Kasumi-1 (cell line): ENCODE results near the gene RNASE1.
A peak's percentile ranks its signal among the peaks of the same experiment; 100 is the strongest.
"Not testable (repeated sequence)": the region's sequence is repeated elsewhere in the genome, so short reads cannot be mapped to it uniquely, and the experiment has no call there.

Experiments
- DNase-seq, 2 experiments: peaks; one replicate each; lab custom pipeline; 2025; lab: John Stamatoyannopoulos, UW

Gene RNASE1

DNA sequence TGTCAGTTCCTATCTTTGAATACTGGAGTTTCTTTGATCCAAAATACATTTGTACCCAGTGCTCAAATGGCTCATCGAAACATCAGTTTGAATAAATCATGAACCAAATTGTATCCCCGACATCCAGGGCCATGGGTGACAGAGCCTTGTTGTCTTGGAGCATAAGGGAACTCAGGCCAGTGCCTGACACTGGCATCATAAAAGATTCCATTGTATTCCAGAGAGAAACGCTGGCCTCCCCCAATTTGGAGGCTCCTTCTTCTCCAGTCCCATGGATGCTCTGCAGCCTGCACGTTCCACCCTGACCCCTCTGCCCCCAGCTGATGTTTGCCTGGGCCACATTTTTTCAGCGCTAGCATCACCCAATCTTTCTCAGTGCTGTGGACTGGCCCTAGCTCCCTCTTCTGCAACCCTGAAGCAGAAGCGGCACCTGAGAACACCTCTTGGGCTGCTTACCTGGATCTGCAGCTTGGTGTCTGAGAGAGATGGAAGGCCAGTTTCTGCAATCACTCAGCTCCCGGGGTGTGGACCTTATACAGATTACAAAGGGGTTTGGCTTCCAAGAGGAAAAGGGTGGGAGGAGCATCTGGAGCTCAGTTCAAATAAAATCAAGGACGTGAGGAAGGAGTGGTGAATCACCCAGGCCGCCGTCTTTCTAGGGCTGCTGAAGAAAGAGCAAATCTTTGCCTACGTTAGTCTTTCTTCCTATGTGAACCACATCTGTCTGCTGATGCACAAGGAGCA, at the start of gene RNASE1:
RNASE1 (minus strand) TSS at position 504 of the 744 bp plus-strand sequence. CDS start 776 bp downstream, outside the sequence.
- DNase-seq = no peak

DNA sequence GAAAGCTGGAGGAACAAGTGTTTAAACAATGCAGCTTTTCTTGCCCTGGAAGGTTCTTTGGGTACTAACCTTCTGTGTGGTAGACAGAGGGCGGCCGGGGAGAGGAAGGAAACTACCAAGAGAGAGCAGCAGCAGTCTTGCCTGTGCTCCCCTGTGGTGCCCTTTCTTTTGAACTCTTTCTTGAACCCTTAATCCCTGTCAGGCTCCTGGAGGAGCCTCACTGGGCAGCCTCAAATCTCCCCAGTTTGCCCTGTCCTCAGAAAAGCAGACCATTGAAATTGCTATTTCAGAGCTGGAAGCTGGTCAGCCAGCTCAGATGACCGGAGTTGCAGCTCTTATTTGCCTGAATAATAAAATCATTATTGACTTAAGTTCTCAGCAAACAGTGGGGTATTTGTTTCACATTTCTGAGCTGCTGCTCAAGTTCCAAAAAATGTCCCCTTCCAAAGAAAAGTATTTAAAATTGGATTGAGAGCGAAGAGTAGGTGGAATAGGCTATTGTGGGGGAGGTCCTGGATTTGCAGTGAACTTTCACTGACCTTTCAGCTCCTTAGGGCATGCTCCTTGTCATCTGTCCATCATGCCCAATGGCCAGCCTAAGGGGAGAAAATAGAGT, 46.4 kb upstream of the RNASE1 start:
- no peak for DNase-seq

GRCh38 chr14:20848316-20848954, 45.8 kb upstream of the RNASE1 start:
- DNase-seq = no peak

GRCh38 chr14:20846560-20846959, 43.9 kb upstream of the RNASE1 start:
- DNase-seq = no peak

GRCh38 chr14:20841096-20841495, 38.5 kb upstream of the RNASE1 start:
- DNase-seq = no peak

- DNase-seq = no peak
Observed at GRCh38 chr14:20837831-20838230, 35.2 kb upstream of the RNASE1 start.

DNA sequence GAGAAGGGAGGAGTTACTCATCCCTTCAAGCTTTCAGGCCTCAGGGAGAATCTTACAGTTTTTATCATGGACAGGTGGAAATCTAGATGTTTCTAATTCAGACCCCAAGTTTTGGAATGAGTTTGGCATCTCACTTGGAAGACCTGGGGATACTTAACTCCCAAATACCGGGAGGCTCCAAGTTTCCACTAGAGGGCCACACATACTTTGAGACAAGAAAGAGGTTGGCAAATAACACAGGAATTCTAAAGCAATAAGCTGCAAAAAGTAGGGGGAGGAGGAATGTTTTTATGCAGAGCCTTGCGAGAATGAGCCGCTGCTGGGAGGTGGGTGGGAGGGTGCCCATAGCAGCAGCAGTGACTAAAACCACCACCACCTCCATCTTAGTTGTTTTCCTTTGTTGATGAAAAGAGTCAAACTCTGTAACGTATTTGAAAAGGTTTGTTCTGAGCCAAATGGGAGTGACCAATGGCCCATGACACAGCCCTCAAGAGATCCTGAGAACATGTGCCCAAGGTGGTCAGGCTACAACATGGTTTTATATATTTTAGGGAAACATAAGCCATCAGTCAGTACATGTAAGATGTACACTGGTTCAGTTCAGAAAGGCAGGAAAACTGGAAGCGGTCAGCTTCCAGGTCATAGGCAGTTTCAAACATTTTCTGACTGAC, 34.2 kb upstream of the RNASE1 start:
- DNase-seq = peak; percentile 45 to 53

GRCh38 chr14:20834899-20835298, 32.3 kb upstream of the RNASE1 start:
- no peak for DNase-seq

DNA sequence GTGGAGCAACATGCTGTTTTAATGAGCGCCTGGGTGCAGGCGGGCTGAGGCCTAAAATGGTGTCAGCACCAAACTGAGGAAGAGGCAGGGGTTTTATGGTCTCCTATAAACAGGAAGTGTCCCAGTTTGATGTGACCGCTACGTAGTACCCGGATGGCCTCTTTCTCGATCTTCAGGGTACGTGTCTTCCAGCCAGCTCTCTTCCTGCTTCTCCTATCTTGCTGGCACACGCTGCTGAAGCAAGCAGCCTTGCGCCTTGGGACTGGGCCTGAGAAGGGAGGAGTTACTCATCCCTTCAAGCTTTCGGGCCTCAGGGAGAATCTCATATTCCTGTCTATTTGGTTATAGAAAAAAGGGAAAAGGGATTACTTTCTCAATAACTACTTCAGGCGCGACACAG, 28.2 kb upstream of the RNASE1 start:
- DNase-seq = no peak

GRCh38 chr14:20828024-20828694, 25.5 kb upstream of the RNASE1 start:
- not testable (repeated sequence) for DNase-seq

- no peak for DNase-seq
Observed at GRCh38 chr14:20827326-20827725, 24.7 kb upstream of the RNASE1 start.

DNA sequence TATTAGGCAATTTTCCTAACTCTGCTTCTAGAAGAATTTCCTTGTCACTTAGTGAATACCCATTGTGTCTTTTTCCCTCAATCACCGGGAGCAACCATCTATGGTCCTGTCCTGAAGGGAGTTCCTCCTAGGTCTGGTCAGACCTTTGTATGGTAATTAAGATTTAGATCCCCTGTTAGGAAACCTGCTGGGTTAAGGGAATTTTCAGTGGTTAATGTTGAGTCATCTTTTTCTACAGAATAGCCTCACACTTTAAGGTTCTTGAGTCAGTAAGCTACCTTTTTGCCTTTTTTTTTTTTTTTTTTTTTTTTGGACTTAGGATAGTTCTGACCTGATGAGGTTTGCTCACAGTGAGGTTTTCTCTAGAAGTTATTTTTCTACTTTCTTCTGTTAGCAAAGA, 24.0 kb upstream of the RNASE1 start:
- DNase-seq = not testable (repeated sequence)

DNA sequence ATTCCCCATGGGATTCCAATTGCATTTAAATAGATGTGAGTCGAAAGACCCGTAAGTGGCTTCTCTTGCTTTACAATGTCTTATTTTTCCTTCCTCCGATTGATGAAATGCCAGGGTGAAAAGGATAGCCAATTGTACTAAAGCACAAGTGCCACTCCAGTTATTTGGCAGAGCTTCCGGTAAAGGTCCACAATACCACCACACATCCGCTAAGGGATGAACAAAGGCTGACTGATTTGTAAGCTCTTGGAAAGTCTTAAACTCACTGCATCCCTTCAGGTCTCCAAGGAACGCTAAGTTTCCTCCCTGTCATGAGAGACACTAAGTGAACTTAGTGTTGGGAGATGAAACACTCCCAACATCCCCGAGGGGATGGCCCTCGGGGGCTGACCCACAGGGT, 21.2 kb upstream of the RNASE1 start:
- DNase-seq = no peak

- not testable (repeated sequence) for DNase-seq
Observed at GRCh38 chr14:20821521-20822108, 19.0 kb upstream of the RNASE1 start.

- DNase-seq = no peak
Observed at GRCh38 chr14:20820063-20820904, 17.6 kb upstream of the RNASE1 start.

GRCh38 chr14:20818861-20819260, 16.2 kb upstream of the RNASE1 start:
- no peak for DNase-seq

GRCh38 chr14:20815946-20816345, 13.3 kb upstream of the RNASE1 start:
- DNase-seq = not testable (repeated sequence)

DNA sequence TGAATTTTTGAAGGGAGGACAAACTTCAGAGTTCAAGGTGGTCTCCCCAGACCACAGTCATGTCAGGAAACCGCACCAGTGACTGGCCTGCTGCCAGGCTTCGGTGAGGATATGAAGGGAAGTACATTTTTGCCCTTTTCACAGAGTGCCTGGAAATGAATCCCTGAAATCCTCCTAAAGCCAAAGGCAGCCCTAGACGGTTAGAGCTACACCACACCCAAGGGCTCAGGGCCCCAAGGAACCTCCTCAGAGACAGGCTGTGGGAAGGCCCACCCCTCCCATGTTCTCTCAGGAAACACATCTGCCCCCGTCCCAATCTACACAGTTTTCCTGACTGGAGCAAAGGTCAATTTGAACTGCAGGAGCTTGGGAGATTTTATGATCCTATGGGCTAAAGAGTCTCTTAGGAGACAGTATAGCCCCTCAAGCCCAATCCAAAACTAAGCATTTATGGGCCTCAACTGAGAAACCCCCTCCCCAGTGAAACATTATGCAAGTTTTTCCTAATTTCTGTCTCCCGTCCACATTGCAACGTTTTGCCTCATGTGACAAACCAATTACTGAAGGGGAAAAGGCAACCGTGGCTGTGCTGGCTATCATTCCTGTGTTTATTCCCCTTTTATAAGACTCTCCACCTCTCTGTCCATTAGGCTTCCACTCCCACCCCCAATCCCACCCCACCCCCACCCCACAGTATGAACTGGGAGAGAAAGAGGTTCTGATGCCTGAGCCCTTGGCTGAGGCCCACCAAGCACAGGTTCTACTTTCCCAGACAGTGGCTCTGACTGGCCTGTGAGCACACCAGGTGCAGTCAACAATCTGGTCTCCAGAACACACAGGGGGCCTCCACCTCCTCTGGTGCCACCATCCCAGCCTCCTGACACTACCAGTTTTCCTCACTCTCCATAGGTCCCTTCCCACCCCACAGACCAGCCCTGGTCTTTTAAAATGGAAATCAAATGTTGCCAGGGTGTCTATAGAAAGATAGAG, 9.6 kb upstream of the RNASE1 start:
- no peak for DNase-seq

DNA sequence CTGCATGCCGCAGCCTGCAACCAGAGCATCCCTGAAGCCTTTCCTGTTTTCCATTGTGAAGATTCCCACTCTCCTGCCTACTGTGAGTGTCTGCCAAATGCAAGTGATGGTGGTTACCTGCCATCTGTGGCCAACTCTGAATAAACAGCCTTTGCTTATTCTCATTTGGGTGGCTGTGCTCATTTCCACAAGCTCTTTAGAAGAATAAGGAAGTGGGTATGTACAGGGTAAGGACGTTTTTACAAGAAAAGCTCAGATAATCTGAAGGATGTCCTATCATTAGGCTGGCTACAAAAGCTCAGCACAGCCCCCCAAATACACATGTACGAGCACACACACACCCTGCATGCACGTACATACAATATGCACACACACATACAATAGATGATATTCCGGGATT, 7.3 kb upstream of the RNASE1 start:
- DNase-seq = peak in 1 of 2 experiments; percentile 31

- no peak for DNase-seq
Observed at GRCh38 chr14:20808162-20808483, 5.5 kb upstream of the RNASE1 start.
